ENCODE results near the gene PPIAL4G.
"Not testable (repeated sequence)": the region's sequence is repeated elsewhere in the genome, so short reads cannot be mapped to it uniquely, and the experiment has no call there.

The PPIAL4G gene

GRCh38 chr1:148483029-148483428 is at the start of gene PPIAL4G:
TSS of gene PPIAL4G (minus strand) at chr1:148483302. CDS start at chr1:148483252, 50 bp downstream.
- H3K4me3 ChIP-seq (ENCODE audit: low read depth, low read length); DNase-seq (ENCODE audit: low read depth): not testable (repeated sequence)

GRCh38 chr1:148532158-148532557 is 49.1 kb upstream of the PPIAL4G start:
- not testable (repeated sequence) for H3K4me3 ChIP-seq (ENCODE audit: low read depth, low read length)

DNA sequence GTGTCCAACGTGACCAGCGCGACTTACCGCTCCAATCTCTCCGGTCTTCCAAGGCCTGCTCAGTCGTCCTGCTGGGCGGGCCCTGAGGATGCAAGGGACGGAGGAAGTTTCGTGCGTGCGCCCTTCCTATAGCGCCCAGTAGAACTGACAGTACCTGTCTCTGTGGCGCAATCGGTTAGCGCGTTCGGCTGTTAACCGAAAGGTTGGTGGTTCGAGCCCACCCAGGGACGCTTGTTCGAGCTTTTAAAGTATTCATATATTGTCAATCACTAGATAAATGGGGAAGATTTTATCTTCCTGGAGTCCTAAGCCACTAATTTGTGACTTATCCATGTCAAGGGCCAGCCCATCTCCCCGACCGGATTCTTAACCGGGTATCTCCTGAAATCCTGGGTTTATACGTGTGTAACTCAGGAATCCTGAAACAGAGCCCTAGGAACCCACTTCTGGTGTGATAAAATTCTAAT is 46.0 kb upstream of the PPIAL4G start:
- DNase-seq (ENCODE audit: low read depth): peak; percentile 34
- peak overlapping the region; percentile 36 for H3K4me3 ChIP-seq (ENCODE audit: low read depth, low read length)

More at GRCh38 chr1:148532158-148532557, 49.1 kb upstream of the PPIAL4G start:
- not testable (repeated sequence) for DNase-seq (ENCODE audit: low read depth)

- not testable (repeated sequence) for DNase-seq (ENCODE audit: low read depth); H3K4me3 ChIP-seq (ENCODE audit: low read depth, low read length)
Observed at GRCh38 chr1:148528591-148528990, 45.5 kb upstream of the PPIAL4G start.

DNA sequence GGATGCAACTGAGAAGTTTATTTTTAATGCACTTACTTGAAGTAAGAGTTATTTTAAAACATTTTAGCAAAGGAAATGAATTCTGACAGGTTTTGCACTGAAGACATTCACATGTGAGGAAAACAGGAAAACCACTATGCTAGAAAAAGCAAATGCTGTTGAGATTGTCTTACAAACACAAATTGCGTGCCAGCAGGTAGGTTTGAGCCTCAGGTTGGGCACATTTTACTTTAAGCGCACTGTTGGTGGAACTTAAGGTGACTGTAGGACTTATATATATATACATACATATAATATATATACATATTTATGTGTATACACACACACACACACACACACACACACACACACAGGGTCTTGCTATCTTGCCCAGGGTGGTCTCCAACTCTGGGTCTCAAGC is 43.5 kb upstream of the PPIAL4G start:
- H3K4me3 ChIP-seq (ENCODE audit: low read depth, low read length); DNase-seq (ENCODE audit: low read depth): not testable (repeated sequence)

DNA sequence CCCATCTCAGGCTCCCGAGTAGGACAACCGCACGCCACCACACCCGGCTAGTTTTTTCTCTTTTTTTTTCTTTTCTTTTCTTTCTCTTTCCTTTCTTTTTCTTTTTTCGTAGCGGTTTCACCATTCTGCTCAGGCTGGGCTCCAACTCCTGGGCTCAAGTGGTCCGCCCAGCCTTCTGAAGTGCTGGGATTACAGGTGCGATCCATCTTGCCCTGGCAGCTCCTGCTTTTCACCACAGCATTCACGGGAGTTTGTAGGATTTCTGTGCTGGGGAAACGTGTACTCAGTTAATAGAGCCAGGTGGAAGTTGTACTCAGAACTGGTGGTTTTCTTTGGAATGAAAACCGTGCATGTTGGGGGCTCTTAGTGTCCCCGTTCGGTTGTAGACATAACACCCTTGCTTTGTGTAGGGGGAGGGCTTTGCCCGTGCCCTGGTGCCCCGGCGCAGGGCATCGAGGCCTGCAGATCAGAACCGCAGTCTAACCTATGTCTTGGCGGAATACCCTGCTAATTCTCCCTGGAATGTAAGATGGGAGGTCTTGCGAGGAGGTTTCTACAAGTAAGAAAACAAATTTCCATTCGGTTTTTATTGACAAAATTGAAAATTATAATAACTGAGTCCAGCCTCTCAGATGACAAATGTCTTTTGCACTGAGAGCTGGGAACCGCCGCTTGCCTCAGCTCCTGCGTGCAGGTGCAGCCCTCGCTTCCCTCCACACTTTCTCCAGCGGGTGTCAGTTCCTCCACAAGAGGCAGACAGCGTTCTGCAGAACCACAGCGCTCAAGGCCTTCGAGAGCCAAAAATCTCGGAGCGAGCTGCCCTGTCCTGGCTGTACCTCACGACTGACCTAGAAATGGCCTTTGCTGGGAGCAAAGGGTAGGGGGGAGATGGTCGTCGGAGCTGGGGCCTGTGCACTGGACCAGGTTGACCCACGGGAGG is 40.4 kb upstream of the PPIAL4G start:
- not testable (repeated sequence) for H3K4me3 ChIP-seq (ENCODE audit: low read depth, low read length); DNase-seq (ENCODE audit: low read depth)

DNA sequence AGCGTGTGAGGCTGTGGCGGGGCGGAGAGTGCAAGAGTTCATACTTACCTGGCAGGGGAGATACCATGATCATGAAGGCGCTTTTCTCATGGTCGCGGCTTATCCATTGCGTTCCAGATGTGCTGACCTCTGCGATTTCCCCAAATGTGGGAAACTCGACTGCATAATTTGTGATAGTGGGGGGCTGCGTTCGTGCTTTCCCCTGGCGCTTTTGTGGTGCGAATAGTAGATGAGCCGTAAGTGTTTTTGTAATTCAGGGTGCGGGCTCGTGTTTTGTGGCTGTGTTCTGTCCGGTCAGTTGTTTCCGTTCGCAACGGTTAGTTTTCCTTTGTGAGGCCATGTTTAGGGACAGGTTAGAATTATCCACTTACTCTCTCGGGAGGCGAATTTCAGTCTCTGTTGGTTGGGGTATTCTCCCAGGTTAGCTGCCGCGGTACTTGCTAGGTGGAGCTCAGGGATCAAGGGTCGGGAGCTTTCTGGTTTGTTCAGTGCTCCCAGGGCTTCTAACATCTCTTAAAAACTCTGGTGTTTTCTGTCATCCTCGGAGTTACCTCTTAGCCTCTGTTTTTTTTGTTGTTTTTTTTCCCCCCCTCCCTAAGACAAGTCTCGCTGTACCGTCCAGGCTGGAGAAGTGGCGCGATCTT is 39.6 kb upstream of the PPIAL4G start:
- peak overlapping the region; percentile 28 for H3K4me3 ChIP-seq (ENCODE audit: low read depth, low read length)
- peak; percentile 97 for DNase-seq (ENCODE audit: low read depth)

GRCh38 chr1:148522072-148522471 is 39.0 kb upstream of the PPIAL4G start:
- peak; percentile 76 for DNase-seq (ENCODE audit: low read depth)
- not testable (repeated sequence) for H3K4me3 ChIP-seq (ENCODE audit: low read depth, low read length)

DNA sequence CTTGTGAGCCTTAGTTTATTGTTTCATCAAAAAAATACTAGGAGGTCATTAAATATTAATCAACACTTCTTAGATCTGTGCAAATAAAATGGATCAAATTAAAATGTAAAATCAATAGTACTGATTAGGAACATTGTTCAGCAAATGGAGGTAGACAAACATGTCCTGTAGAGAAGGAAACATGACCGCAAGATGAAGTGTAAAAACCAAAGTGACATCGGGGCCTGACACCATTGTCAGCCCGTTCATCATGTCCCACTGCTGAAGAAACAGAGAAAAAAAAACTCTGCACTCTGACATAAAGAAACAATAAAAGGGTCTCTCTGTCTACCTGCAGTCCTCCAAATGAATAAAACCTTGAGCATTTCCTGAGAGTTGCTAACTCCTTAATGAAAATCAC is 31.2 kb upstream of the PPIAL4G start:
- not testable (repeated sequence) for DNase-seq (ENCODE audit: low read depth); H3K4me3 ChIP-seq (ENCODE audit: low read depth, low read length)

DNA sequence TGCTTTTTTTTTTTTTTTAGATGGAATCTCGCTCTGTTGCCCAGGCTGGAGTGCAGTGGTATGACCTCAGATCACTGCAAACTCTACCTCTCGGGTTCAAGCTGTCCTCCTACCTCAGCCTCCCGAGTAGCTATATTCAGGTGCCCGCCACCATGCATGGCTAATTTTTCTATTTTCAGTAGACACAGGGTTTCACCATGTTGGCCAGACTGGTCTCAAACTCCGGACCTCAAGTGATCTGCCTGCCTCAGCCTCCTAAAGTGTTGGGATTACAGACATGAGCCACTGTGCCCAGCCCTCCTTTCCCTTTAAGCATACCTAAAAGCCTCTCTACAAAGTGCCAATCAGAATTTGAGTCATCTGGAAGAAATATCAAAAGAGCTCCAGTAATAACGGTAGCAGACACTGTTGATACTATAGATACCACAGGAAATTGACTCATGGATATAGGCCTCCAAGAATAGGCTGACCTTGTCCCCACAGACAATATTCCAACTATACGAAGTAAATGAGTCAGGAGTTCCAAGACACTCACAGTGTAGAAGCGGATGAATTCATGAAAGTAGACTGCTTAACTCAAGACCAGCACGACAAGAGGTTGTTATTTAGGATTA is 29.6 kb upstream of the PPIAL4G start:
- not testable (repeated sequence) for H3K4me3 ChIP-seq (ENCODE audit: low read depth, low read length)
- peak; percentile 28 for DNase-seq (ENCODE audit: low read depth)

- DNase-seq (ENCODE audit: low read depth); H3K4me3 ChIP-seq (ENCODE audit: low read depth, low read length): not testable (repeated sequence)
Observed at GRCh38 chr1:148493933-148494332, 10.8 kb upstream of the PPIAL4G start.

DNA sequence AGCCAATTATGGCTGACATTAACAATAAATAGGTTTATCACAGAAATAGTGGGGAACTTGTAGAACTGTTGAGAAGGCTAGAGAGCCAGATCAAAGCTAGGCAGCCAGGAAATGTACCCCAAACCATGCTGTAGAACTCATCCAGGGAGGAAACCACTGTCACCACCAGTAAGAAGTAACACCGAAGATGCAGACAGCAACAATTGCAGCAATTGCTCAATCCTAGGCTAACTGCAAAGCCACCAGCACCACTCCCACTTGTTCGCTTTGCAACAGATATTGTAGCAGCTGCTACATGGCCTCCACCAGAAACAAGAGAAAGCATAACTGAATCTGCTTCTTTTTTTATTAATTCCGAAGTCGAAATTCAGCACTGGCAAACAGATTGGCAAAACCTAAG is 2.0 kb downstream of the PPIAL4G start:
- not testable (repeated sequence) for DNase-seq (ENCODE audit: low read depth); H3K4me3 ChIP-seq (ENCODE audit: low read depth, low read length)

DNA sequence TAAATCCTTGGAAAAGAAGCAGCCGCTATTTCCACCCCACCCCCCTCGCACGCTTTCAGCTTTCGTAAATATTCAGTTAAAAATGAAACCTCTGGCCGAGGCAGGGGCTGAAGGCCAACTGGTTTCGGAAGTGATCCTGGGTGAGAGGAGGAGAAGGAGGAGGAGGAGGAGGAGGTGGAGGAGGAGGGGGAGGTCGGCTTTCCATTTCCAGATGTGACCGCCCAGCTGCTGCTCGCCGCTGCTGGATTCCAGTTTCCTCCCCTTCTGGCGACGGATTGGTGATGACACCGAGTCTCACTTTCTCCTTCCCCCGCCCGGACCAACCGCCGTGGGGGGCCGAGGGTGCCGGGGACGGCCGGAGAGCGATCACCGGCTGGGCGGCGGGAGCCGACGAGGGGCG is 23.4 kb downstream of the PPIAL4G start:
- DNase-seq (ENCODE audit: low read depth): not testable (repeated sequence)
- peak overlapping the region; percentile 59 for H3K4me3 ChIP-seq (ENCODE audit: low read depth, low read length)

DNA sequence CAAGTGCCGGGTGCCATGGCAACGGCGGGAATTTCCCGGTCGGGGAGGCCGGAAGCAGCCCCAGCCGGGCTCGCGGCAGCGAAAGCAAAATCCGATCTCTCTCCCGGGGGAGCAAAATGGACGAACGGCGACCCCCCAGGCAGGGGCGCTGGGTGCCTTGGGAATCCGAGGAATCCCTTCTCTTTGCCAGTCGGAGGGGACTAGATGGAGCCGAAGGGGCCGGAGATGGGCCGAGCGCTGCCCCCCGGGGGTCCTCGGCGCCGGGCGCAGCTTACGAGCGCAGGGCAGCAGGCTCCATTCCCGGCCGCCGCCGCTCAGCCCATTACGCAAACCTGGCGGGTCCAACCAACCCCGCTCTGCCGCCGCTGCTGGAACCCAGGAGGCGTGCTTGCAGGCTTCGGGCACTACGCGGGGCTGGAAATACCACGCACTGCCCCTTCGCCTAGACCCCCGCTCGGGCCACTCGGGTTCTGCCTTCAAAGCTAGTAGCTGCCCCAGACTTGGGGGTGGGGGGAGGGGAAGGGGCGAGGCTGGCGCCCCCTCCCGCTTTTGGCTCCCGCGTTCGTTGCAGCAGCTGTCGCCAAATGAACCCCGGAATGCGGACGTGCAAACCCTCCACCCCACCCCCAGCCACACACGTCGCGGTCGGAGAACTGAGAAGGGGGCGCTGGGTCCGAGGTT is 24.1 kb downstream of the PPIAL4G start:
- not testable (repeated sequence) for DNase-seq (ENCODE audit: low read depth)

DNA sequence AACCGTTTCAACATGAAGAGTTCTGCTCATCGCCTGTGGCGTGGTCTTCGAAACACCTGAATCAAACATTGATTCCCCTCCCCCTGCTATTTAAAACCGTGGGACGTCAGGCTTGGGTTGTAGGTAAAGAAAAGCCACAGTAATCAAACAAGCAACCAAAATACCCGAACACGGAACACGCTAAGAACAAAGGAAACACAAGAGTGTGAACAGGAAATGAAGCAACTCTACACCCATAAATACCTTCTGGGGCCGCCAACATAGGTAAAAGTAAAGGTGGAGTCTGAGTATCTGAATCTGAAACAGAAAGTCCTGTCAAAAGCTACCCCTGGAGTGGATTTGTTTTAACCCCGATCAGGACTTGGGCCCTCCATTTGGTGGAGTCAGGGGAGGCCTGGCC is 24.7 kb downstream of the PPIAL4G start:
- H3K4me3 ChIP-seq (ENCODE audit: low read depth, low read length): peak overlapping the region; percentile 59
- DNase-seq (ENCODE audit: low read depth): not testable (repeated sequence)

More for the DNA sequence above, 24.1 kb downstream of the PPIAL4G start:
- peak overlapping the region; percentile 59 for H3K4me3 ChIP-seq (ENCODE audit: low read depth, low read length)

GRCh38 chr1:148452845-148453244 is 30.3 kb downstream of the PPIAL4G start:
- not testable (repeated sequence) for H3K4me3 ChIP-seq (ENCODE audit: low read depth, low read length)
- DNase-seq (ENCODE audit: low read depth): peak; percentile 25

GRCh38 chr1:148439654-148440325 is 43.3 kb downstream of the PPIAL4G start:
- not testable (repeated sequence) for H3K4me3 ChIP-seq (ENCODE audit: low read depth, low read length); DNase-seq (ENCODE audit: low read depth)

DNA sequence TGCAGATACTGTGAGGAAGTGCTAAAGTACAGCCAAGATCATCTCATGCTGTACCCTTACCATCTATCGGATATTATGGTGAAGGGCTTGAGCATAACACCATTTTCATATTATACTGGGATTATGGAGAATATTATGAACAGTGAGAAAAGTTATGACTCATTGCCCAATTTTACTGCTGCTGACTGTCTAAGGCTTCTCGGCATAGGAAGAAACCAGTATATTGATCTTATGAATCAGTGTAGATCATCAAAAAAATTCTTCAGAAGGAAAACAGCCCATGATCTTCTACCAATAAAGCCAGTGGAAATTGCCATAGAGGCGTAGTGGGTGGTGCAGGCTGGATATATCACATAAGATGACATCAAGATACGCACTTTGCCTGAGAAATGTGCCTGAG is 47.7 kb downstream of the PPIAL4G start:
- DNase-seq (ENCODE audit: low read depth): no peak
- H3K4me3 ChIP-seq (ENCODE audit: low read depth, low read length): no peak overlapping the region

- no peak for DNase-seq (ENCODE audit: low read depth)
- H3K4me3 ChIP-seq (ENCODE audit: low read depth, low read length): no peak overlapping the region
Observed at GRCh38 chr1:148434832-148435231, 48.3 kb downstream of the PPIAL4G start.

Measured in skeletal muscle cell (primary cell).